ENCODE results near the gene MEIS2.

The MEIS2 gene

DNA sequence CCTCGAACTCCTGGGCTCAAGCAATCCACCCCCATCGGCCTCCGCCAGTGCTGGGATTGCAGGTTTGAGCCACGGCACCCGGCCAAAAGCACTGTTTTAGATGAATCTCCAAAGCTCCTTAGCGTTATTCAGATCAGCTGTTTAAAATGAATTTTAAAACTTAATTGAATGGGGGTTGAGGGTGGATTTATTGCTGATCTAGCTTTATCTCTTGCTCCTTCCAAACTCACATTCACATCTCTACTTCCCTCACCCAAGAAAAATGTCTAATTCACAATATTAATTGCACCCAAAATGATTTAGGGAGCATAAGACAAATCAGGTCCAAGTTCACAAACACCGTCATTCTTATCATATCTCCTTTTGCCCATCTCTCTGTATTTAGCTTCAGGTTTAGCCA, 89.8 kb downstream of the MEIS2 start:
- TF ChIP-seq, protein P1, sequence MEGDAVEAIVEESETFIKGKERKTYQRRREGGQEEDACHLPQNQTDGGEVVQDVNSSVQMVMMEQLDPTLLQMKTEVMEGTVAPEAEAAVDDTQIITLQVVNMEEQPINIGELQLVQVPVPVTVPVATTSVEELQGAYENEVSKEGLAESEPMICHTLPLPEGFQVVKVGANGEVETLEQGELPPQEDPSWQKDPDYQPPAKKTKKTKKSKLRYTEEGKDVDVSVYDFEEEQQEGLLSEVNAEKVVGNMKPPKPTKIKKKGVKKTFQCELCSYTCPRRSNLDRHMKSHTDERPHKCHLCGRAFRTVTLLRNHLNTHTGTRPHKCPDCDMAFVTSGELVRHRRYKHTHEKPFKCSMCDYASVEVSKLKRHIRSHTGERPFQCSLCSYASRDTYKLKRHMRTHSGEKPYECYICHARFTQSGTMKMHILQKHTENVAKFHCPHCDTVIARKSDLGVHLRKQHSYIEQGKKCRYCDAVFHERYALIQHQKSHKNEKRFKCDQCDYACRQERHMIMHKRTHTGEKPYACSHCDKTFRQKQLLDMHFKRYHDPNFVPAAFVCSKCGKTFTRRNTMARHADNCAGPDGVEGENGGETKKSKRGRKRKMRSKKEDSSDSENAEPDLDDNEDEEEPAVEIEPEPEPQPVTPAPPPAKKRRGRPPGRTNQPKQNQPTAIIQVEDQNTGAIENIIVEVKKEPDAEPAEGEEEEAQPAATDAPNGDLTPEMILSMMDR (IDR thresholded peaks at IDR 0.05; ENCODE audit: low read depth, low read length), result no peak
- no peak for TF ChIP-seq EZH2phosphoT487 (IDR thresholded peaks at IDR 0.05; ENCODE audit: low read depth)
- H3K4me3 ChIP-seq (ENCODE audit: low read length), result no peak overlapping the region
- H3K4me2 ChIP-seq (ENCODE audit: low read length), result no peak overlapping the region
- no peak overlapping the region for H2AFZ ChIP-seq (ENCODE audit: low read depth, low read length)
- H3K36me3 ChIP-seq (replicated peaks; ENCODE audit: low read depth, low read length), result no peaks in the 10 kb centered on the region
- no peak overlapping the region for H3K27ac ChIP-seq (ENCODE audit: low read length)
- peaks cover 19% of the 10 kb centered on the region for H3K4me1 ChIP-seq (ENCODE audit: low read length)
- H3K27me3 ChIP-seq (ENCODE audit: low read depth, low read length), result no peaks in the 10 kb centered on the region
- no peaks in the 10 kb centered on the region for H3K9me3 ChIP-seq (ENCODE audit: insufficient read depth, low read length)
- H3K9ac ChIP-seq (ENCODE audit: low read length), result no peak overlapping the region
- H3K79me2 ChIP-seq (ENCODE audit: low read length), result no peaks in the 10 kb centered on the region
- H4K20me1 ChIP-seq (ENCODE audit: insufficient read depth, low read length), result no peaks in the 10 kb centered on the region

DNA sequence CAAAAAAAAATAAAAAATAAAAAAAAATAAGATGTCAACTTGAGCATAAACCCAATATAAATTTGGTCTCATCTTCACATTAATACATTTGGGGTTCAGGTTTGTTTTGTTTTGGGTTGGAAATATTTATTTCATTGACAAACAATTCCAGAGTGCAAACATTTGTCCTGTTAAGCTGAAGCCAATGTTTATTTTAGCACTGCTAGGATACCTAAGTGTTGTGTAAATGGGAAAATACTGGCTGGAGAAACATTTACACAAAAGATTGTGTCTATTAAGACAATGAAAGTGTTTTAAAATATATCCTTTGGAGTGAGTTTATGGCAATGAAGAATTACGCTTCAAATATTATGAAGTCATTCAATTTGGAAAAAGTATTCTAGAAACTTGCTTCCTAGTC, 91.1 kb downstream of the MEIS2 start:
- Histone ChIP-seq H3K4me3 (ENCODE audit: low read length) (no peak overlapping the region), H3K27ac (ENCODE audit: low read length) (no peak overlapping the region), H3K4me1 (ENCODE audit: low read length) (peaks cover 6% of the 10 kb centered on the region), H3K27me3 (ENCODE audit: low read depth, low read length) (no peaks in the 10 kb centered on the region), H3K4me2 (ENCODE audit: low read length) (no peak overlapping the region), H3K9me3 (ENCODE audit: insufficient read depth, low read length) (no peaks in the 10 kb centered on the region), H3K79me2 (ENCODE audit: low read length) (no peaks in the 10 kb centered on the region), H4K20me1 (ENCODE audit: insufficient read depth, low read length) (no peaks in the 10 kb centered on the region), H3K9ac (ENCODE audit: low read length) (no peak overlapping the region), H3K36me3 (replicated peaks; ENCODE audit: low read depth, low read length) (peaks cover 2% of the 10 kb centered on the region), H2AFZ (ENCODE audit: low read depth, low read length) (no peak overlapping the region)
- TF ChIP-seq, protein P1 (IDR thresholded peaks at IDR 0.05; ENCODE audit: low read depth, low read length), result no peak
- no peak for TF ChIP-seq EZH2phosphoT487 (IDR thresholded peaks at IDR 0.05; ENCODE audit: low read depth)

DNA sequence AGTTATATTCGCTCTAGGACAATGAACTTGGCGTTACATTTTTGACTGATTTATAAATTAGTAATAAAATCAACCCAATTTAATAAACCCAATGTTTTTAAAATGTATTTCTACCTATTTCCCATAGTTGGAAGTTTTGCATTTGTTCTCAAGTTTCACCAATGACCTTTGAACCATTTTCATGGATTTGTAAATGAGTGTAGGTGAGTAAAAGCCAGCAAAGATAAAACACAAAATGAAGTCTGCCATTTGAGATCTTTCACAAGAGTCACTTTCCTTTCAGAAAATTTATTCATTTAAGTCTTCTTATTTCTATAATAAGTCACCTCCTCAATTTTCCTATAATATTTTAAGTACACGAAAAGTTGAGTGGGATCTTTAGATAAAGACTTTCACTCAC, 92.1 kb downstream of the MEIS2 start:
- no peaks in the 10 kb centered on the region for H3K79me2 ChIP-seq (ENCODE audit: low read length)
- no peaks in the 10 kb centered on the region for H4K20me1 ChIP-seq (ENCODE audit: insufficient read depth, low read length)
- H3K4me3 ChIP-seq (ENCODE audit: low read length), result no peak overlapping the region
- H3K4me2 ChIP-seq (ENCODE audit: low read length), result no peak overlapping the region
- no peaks in the 10 kb centered on the region for H3K9me3 ChIP-seq (ENCODE audit: insufficient read depth, low read length)
- H3K4me1 ChIP-seq (ENCODE audit: low read length), result peaks cover 6% of the 10 kb centered on the region
- no peak overlapping the region for H2AFZ ChIP-seq (ENCODE audit: low read depth, low read length)
- no peak overlapping the region for H3K9ac ChIP-seq (ENCODE audit: low read length)
- no peak for TF ChIP-seq EZH2phosphoT487 (IDR thresholded peaks at IDR 0.05; ENCODE audit: low read depth)
- TF ChIP-seq, protein P1 (IDR thresholded peaks at IDR 0.05; ENCODE audit: low read depth, low read length), result no peak
- H3K27ac ChIP-seq (ENCODE audit: low read length), result no peak overlapping the region
- no peaks in the 10 kb centered on the region for H3K27me3 ChIP-seq (ENCODE audit: low read depth, low read length)
- peaks cover 2% of the 10 kb centered on the region for H3K36me3 ChIP-seq (replicated peaks; ENCODE audit: low read depth, low read length)

DNA sequence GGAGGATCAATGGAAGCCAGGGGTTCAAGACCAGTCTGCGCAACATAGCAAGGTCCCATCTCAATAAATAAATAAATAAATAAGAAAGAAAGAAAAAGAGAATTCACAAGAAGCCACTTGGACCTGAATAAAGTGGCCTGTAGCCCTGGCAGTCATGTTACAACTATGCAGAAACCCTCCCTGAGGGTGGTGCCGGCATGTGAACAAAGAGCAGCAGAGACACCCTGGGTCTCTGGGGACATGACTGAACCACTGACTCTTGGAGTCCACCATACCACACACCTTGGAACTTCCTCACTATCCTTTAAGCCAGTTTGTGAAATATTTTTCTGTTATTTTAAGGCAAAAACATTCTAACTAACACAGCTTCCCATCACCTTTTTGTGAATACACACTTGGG, 93.0 kb downstream of the MEIS2 start:
- no peaks in the 10 kb centered on the region for H3K79me2 ChIP-seq (ENCODE audit: low read length)
- no peaks in the 10 kb centered on the region for H3K27me3 ChIP-seq (ENCODE audit: low read depth, low read length)
- TF ChIP-seq, protein P1 (IDR thresholded peaks at IDR 0.05; ENCODE audit: low read depth, low read length), result no peak
- no peak for TF ChIP-seq EZH2phosphoT487 (IDR thresholded peaks at IDR 0.05; ENCODE audit: low read depth)
- no peak overlapping the region for H3K27ac ChIP-seq (ENCODE audit: low read length)
- no peak overlapping the region for H3K9ac ChIP-seq (ENCODE audit: low read length)
- H4K20me1 ChIP-seq (ENCODE audit: insufficient read depth, low read length), result no peaks in the 10 kb centered on the region
- no peak overlapping the region for H2AFZ ChIP-seq (ENCODE audit: low read depth, low read length)
- H3K4me2 ChIP-seq (ENCODE audit: low read length), result no peak overlapping the region
- H3K36me3 ChIP-seq (replicated peaks; ENCODE audit: low read depth, low read length), result peaks cover 2% of the 10 kb centered on the region
- peaks cover 6% of the 10 kb centered on the region for H3K4me1 ChIP-seq (ENCODE audit: low read length)
- no peak overlapping the region for H3K4me3 ChIP-seq (ENCODE audit: low read length)
- no peaks in the 10 kb centered on the region for H3K9me3 ChIP-seq (ENCODE audit: insufficient read depth, low read length)

Measured in OCI-LY3 (cell line).